MCF 10A (cell line): ENCODE measurements around the gene HEXIM1. TPM values are rescaled to one million over a fixed set of nuclear protein-coding genes. Genes with fewer than 3 reads are reported as not detected.

Experiments
- BruUV-seq: library from RNA; stranded (reverse); fragments of 400-500 nt; replicated peaks from 2 replicates; lab custom pipeline; 2021; lab: Mats Ljungman, UMichigan
- CTCF ChIA-PET: fragments of 300-600 bp; sonication (Branson Sonifier 250); formaldehyde crosslinking; extraction: SDS; loops from one replicate; lab custom pipeline; 2021; ENCODE audit warnings: antibody characterized with exemption, inconsistent platforms; lab: Yijun Ruan, JAX
- POLR2A ChIA-PET: fragments of 300-600, 350-650 bp; sonication (Branson Sonifier 250); formaldehyde crosslinking; extraction: SDS; loops from one replicate; lab custom pipeline; 2020; ENCODE audit warnings: antibody characterized with exemption, inconsistent platforms; lab: Yijun Ruan, JAX
- DNase-seq: peaks from one replicate; pipeline ENCODE4 v3.0.0-alpha.2; 2018; ENCODE audit not compliant: unreplicated experiment
- H3K27ac Mint-ChIP-seq: one replicate; pipeline ENCODE4 v1.8.0; 2022; ENCODE audit warnings: mild to moderate bottlenecking, low read depth, mixed read lengths; ENCODE audit not compliant: unreplicated experiment
- H3K27me3 Mint-ChIP-seq: one replicate; pipeline ENCODE4 v1.8.0; 2022; ENCODE audit warnings: mixed read lengths; ENCODE audit not compliant: insufficient read depth, unreplicated experiment
- H3K36me3 Mint-ChIP-seq: one replicate; pipeline ENCODE4 v1.8.0; 2022; ENCODE audit warnings: mild to moderate bottlenecking, moderate library complexity, mixed read lengths; ENCODE audit not compliant: insufficient read depth, unreplicated experiment
- H3K4me1 Mint-ChIP-seq: one replicate; pipeline ENCODE4 v1.8.0; 2022; ENCODE audit warnings: mixed read lengths; ENCODE audit not compliant: insufficient read depth, unreplicated experiment
- H3K4me3 Mint-ChIP-seq: one replicate; pipeline ENCODE4 v1.8.0; 2022; ENCODE audit warnings: mild to moderate bottlenecking, moderate library complexity, mixed read lengths; ENCODE audit not compliant: unreplicated experiment
- H3K9me3 Mint-ChIP-seq: one replicate; pipeline ENCODE4 v1.8.0; 2022; ENCODE audit warnings: mixed read lengths; ENCODE audit not compliant: unreplicated experiment
- intact Hi-C: fragments of 100-400 bp; cut with micrococcal nuclease; formaldehyde crosslinking; loops from 2 replicates; pipeline ENCODE4 v1.14.1; 2022
- total RNA-seq: library from RNA; stranded (reverse); gene quantifications from 2 replicates; pipeline ENCODE4 v1.2.3, GENCODE V29; 2022
- TF ChIP-seq, protein P1 (sequence below): fragments of 200-600 bp; IDR thresholded peaks from one replicate; pipeline ENCODE4 v1.8.0; 2022; ENCODE audit warnings: antibody characterized with exemption, mild to moderate bottlenecking; ENCODE audit not compliant: unreplicated experiment

HEXIM1 gene
- total RNA-seq, 1 experiment from 2014 or later = 26.7 TPM

DNA sequence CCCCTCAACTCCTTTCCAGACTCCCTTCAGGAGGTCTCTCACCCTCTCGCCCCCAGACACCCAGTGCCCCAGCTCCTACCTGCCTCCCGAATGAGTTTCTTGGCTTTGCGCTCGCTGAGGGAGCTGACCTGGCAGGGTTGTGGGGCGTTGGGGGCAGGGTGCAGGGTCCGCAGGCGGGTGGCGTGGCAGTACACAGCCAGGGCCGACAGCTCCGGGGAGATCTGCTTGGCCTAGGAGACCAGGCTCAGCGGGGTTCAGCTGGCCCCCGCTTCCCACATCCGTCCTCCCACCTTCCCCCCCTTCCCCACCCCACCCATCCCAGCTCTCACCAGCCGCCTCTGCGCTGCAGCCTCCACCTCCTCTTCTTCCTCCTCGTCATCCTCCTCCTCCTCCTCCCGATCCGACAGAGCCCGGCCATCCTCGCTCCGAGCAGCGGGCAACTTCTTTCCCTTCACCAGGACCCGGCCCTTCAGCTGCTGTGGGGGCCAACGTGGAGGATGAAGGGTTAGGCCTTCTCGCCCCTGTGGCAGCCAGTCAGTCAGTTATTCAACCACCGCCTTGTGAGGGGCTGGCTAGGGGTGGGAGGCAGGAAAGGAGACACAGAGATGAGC lies 33.2 kb upstream of the HEXIM1 start:
- Mint-ChIP-seq H3K4me1 (no peaks in the 10 kb centered on the region), H3K27ac (no peak overlapping the region), H3K27me3 (no peaks in the 10 kb centered on the region), H3K9me3 (no peaks in the 10 kb centered on the region), H3K4me3 (no peak overlapping the region), H3K36me3 (peaks cover 52% of the 10 kb centered on the region)
- ChIA-PET POLR2A (interaction anchor here (0.5 to 1.1 kb wide), 3 partner anchors 10 to 87 kb away, joined by 3 to 4 read pairs (median 3); no protein-coding TSS in a partner anchor), CTCF (interaction anchor here (0.7 to 1.8 kb wide), 3 partner anchors 19 to 64 kb away, joined by 3 to 14 read pairs (median 3); partner anchors contain the start of genes ACBD4 and DCAKD)
- no peak for DNase-seq
- TF ChIP-seq, protein P1, sequence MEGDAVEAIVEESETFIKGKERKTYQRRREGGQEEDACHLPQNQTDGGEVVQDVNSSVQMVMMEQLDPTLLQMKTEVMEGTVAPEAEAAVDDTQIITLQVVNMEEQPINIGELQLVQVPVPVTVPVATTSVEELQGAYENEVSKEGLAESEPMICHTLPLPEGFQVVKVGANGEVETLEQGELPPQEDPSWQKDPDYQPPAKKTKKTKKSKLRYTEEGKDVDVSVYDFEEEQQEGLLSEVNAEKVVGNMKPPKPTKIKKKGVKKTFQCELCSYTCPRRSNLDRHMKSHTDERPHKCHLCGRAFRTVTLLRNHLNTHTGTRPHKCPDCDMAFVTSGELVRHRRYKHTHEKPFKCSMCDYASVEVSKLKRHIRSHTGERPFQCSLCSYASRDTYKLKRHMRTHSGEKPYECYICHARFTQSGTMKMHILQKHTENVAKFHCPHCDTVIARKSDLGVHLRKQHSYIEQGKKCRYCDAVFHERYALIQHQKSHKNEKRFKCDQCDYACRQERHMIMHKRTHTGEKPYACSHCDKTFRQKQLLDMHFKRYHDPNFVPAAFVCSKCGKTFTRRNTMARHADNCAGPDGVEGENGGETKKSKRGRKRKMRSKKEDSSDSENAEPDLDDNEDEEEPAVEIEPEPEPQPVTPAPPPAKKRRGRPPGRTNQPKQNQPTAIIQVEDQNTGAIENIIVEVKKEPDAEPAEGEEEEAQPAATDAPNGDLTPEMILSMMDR = no peak
- intact Hi-C loops = no loop called here
- BruUV-seq = no TSS peak

DNA sequence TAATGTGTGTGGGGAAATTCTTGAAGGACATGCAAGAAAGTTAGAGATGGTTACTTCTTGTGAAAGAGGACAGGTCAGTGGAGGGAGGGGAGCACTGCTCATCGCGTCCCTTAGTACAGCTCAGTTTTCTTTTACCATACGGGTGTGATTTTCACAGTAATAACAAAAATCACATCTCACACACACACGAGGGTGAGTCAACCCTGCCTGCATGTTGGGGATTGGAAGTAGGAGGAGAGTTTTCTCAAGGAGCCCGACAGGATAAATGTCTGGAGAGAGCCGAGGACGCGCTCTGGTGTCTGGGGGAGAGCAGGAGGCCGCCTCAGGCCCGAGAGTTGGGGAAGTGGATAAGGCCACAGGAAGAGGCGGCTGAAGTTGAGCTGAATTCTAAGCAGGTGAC lies 32.4 kb upstream of the HEXIM1 start:
- H3K27me3 Mint-ChIP-seq = no peaks in the 10 kb centered on the region
- CTCF ChIA-PET = interaction anchor here (1.8 kb wide), 1 partner anchor 20 kb away, joined by 14 read pairs; the partner anchor contains the start of gene ACBD4
- H3K27ac Mint-ChIP-seq = no peak overlapping the region
- intact Hi-C loops = no loop called here
- POLR2A ChIA-PET = interaction anchor here (0.8 to 1.1 kb wide), 2 partner anchors 9 to 11 kb away, joined by 3 to 4 read pairs; no protein-coding TSS in a partner anchor
- peaks cover 48% of the 10 kb centered on the region for H3K36me3 Mint-ChIP-seq
- no peaks in the 10 kb centered on the region for H3K9me3 Mint-ChIP-seq
- BruUV-seq = no TSS peak
- H3K4me1 Mint-ChIP-seq = no peaks in the 10 kb centered on the region
- DNase-seq = no peak
- TF ChIP-seq, protein P1 = no peak
- H3K4me3 Mint-ChIP-seq = no peak overlapping the region

GRCh38 chr17:45116434-45117016 lies 31.8 kb upstream of the HEXIM1 start:
- CTCF ChIA-PET = interaction anchor here (0.6 to 1.9 kb wide), 4 partner anchors 8 to 46 kb away, joined by 4 to 14 read pairs (median 8); partner anchors contain the start of gene ACBD4
- no peaks in the 10 kb centered on the region for H3K27me3 Mint-ChIP-seq
- H3K4me1 Mint-ChIP-seq = no peaks in the 10 kb centered on the region
- H3K36me3 Mint-ChIP-seq = peaks cover 47% of the 10 kb centered on the region
- DNase-seq = no peak
- POLR2A ChIA-PET = interaction anchor here (0.8 to 2.8 kb wide), 5 partner anchors 8 to 14 kb away, joined by 3 to 13 read pairs (median 9); no protein-coding TSS in a partner anchor
- no peaks in the 10 kb centered on the region for H3K9me3 Mint-ChIP-seq
- H3K27ac Mint-ChIP-seq = no peak overlapping the region
- intact Hi-C loops = no loop called here
- TF ChIP-seq, protein P1 = no peak
- no peak overlapping the region for H3K4me3 Mint-ChIP-seq
- no TSS peak for BruUV-seq

GRCh38 chr17:45117334-45117733 lies 30.9 kb upstream of the HEXIM1 start:
- CTCF ChIA-PET = interaction anchor here (1.1 to 1.9 kb wide), 4 partner anchors 9 to 338 kb away, joined by 3 to 9 read pairs (median 6); no protein-coding TSS in a partner anchor
- H3K27me3 Mint-ChIP-seq = no peaks in the 10 kb centered on the region

More at GRCh38 chr17:45117334-45117733, 30.9 kb upstream of the HEXIM1 start:
- TF ChIP-seq, protein P1 = no peak
- no peak for DNase-seq
- H3K4me1 Mint-ChIP-seq = peaks cover 6% of the 10 kb centered on the region
- H3K4me3 Mint-ChIP-seq = no peak overlapping the region
- POLR2A ChIA-PET = interaction anchor here (0.5 to 2.8 kb wide), 6 partner anchors 9 to 1161 kb away, joined by 3 to 13 read pairs (median 6); no protein-coding TSS in a partner anchor
- no peaks in the 10 kb centered on the region for H3K9me3 Mint-ChIP-seq
- BruUV-seq = no TSS peak
- H3K36me3 Mint-ChIP-seq = peaks cover 42% of the 10 kb centered on the region
- H3K27ac Mint-ChIP-seq = no peak overlapping the region
- intact Hi-C loops = no loop called here
